Measurements from ENCODE around the gene MIDN. TPM values are rescaled to one million over a fixed set of nuclear protein-coding genes. Genes with fewer than 3 reads are reported as not detected.

MIDN gene
- total RNA-seq, 1 experiment from 2014 or later, result 8.7 TPM

DNA sequence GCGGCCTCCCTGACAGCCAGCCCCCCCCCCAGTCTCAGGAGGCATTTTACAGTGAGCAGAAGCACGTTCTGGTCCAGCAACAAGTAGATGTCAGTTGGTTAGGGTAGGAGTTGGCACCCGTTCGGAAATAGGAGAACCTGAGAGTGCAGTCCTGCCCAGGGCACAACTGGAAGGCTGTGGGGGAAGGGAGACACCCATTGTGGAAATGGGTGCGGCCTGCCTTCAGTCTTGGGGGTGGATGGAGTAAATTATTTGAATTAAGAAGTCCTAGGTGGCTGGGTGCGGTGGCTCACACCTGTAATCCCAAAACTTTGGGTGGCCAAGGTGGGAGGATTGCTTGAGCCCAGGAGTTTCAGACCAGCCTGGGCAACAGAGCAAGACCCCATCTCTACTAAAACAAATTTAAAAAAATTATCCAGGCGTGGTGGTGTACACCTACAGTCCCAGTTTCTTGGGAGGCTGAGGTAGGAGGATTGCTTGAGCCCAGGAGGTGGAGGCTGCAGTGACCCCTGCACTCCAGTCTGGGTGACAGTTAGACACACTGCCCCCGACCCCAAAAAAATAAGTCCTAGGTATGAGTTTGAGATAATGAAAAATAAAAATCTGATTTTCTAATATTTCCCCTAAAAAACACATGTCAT lies 21.9 kb downstream of the MIDN start:
- DNase-seq (ENCODE audit: low read depth), result no peak

DNA sequence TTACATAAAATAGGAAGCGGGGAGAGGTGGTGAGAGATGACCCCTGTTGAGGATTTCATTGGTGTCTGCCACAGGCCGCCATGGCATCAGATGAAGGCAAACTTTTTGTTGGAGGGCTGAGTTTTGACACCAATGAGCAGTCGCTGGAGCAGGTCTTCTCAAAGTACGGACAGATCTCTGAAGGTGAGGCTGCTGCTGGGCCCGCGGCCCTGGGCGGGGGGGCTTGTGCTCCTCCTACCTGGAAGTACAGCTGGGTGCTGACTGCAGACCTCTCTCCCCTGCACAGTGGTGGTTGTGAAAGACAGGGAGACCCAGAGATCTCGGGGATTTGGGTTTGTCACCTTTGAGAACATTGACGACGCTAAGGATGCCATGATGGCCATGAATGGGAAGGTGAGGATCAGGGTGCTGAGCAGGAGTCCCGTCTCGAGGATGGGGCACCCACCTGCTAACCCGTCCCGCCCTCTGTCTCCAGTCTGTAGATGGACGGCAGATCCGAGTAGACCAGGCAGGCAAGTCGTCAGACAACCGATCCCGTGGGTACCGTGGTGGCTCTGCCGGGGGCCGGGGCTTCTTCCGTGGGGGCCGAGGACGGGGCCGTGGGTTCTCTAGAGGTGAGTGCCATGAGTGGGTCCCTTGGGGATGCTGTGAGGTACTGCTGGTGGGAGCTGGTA lies 22.6 kb downstream of the MIDN start:
- DNase-seq (ENCODE audit: low read depth), result no peak

DNA sequence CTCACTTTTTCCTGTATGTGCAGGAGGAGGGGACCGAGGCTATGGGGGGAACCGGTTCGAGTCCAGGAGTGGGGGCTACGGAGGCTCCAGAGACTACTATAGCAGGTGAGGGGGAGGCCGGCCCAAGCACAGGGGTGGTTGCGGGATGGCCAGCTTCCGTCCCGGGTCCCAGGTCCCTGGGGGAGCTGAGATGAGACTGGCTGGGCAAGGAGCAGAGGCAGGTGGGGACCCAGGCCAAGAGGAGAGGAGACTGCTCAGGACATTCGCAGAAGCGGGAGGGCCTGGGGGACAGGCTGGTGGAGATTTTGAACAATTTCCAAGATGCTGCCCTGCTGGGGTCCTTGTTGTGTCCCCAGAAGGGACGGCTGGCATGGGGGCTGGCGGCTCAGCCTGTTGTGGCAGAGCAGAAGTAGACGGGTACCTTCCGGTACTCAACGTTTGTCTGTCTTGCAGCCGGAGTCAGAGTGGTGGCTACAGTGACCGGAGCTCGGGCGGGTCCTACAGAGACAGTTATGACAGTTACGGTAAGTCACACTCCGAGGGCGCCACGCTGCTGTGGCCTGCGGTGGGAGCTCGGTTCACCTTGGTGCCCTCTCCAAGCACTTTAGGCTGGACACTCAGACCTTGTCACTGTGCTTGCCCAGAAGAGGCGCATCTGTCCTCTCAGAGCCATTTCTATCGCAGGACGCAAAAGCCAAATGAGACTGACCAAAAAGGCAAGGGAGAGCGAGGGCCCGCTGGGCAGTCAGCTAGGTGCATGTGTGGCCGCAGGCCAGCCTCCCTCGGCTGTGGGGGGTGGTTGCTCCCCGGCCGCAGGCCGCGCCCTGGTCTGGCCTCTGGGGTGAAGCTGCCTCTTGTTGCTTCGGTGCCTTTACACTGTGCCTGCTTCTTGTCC lies 23.4 kb downstream of the MIDN start:
- no peak for DNase-seq (ENCODE audit: low read depth)

DNA sequence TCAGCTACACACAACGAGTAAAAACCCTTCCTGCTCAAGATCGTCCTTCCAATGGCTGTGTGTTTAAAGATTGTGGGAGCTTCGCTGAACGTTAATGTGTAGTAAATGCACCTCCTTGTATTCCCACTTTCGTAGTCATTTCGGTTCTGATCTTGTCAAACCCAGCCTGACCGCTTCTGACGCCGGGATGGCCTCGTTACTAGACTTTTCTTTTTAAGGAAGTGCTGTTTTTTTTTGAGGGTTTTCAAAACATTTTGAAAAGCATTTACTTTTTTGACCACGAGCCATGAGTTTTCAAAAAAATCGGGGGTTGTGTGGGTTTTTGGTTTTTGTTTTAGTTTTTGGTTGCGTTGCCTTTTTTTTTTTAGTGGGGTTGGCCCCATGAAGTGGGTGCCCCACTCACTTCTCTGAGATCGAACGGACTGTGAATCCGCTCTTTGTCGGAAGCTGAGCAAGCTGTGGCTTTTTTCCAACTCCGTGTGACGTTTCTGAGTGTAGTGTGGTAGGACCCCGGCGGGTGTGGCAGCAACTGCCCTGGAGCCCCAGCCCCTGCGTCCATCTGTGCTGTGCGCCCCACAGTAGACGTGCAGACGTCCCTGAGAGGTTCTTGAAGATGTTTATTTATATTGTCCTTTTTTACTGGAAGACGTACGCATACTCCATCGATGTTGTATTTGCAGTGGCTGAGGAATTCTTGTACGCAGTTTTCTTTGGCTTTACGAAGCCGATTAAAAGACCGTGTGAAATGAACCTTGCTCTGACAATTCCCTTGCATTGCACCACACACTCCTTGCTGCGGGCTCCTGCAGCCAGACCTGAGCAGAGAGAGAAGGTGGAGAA lies 24.3 kb downstream of the MIDN start:
- DNase-seq (ENCODE audit: low read depth), result no peak

DNA sequence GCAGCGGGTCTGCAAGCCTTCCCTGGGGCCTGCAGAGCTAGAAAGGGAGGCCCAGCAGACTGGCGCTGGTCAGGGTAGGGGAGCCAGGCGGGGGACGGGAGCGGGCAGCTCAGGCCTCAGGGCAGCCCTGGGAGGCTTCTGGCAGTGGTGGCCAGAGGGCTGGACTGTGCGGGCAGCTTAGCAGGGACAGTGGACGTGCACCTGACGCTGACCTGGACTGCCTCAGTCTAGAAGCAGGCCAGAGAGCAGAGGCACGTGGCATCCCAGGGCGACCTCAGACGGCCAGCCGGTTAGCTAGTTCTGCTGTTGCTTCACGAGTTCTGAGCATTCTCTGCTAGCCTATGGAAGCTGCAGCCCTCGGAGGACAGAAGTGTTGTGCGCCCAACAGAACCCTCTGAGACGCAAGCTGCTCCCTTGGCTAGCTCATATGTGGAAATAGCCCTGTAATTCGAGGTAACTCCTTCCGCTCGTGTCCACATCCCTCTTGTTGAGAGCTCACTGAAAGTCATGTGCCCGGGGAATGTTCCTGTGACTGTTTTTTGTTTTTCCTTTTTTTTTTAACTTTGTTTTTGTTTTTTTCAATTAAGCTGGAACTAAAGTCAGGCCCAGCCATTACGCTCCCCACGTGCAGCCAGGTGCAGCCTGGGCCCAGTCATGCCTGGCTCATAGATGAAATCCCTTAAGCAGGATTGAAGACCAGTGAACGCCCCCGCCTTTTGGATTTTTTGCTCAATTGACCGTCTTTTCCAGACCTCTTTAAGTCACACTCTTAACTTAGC lies 25.1 kb downstream of the MIDN start:
- no peak for DNase-seq (ENCODE audit: low read depth)

DNA sequence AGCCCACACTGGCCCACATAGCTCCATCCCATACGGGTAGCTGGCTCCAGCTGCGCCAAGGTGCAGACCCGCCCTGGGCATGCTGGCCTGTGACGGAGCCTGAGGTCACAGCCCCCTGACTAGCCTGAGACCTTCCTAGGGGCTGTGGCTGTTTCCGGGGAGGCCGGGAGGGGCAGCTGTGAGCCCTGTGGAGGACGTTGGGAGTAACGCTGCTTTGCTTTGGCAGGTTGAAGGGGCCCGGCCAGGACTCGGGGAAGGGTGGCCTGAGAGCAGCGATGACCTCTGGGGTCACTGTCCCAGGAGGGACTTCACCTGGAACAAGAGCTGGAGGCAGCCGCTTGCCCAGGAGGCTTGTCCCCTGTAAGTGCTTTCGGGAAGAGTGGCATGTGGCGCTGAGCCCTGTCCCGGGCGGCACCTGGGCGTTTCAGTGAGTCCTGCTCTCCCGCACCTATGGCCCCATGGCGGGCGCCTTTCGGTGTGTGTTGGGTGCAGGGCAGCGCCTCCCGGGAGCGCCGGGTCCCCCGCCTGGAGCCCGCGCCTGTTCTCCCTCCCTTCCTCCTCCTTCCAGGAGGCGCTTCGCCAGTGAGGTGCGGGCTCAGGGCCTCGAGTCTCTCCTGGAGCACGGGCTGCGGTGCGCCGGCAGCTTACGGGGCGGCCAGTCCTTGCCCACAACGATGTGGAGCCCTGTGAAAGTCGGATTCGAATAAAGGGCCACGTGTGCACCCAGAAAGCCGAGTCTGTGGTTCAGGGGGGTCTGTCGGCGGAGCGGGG lies 25.9 kb downstream of the MIDN start:
- DNase-seq (ENCODE audit: low read depth), result no peak

DNA sequence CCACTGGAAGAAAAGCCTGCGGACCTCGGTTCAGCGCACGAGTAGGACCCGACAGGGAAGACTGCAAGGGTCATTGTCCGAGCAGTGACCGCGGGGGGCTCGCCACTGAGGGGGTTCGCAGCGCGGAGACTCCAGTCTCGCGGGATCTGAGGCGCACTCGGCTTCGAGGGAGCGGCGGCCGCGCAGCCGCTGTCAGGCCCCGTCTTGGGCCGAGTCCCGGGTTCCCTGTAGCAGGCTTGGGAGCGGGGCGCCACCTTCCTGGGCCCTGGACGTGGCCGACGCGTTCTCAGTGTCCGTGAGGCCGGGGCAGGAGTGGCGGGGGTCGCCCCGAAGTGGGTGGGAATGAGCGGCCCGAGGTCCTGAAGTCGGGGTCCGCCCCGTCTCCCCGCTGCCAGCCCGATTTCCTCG lies 26.5 kb downstream of the MIDN start:
- no peak for DNase-seq (ENCODE audit: low read depth)

DNA sequence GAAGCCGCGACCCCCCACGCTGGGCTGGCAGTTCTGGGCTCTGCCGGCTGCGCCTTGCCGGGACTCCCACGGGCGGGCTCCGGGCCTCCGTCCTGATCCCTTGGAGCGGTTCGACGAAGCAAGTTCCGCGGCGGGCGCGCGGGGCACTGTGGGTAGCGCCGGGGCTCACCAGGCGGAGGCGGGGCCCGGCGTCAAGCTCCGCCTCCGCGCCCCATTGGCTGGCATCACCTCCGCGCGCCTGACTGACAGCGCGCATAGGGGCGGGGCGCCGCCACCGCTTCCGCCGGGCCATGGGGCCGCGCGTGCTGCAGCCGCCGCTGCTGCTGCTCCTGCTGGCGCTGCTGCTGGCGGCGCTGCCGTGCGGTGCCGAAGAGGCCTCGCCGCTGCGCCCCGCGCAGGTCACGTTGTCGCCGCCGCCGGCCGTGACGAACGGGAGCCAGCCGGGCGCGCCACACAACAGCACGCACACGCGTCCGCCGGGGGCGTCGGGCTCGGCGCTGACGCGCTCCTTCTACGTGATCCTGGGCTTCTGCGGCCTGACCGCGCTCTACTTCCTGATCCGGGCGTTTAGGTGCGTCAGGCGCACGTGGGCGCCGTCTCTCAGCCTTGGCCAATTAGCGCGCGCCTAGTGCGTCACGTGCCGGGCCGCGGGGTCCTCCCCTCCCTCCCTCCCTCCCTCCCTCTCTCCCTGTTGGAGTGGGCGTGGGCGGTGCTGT lies 27.0 kb downstream of the MIDN start, which contains the start of gene FAM174C:
TSS of gene FAM174C (plus strand) at position 271 of the 716 bp plus-strand sequence. CDS start at position 291, 20 bp downstream.
- DNase-seq (ENCODE audit: low read depth), result peak; percentile 99

DNA sequence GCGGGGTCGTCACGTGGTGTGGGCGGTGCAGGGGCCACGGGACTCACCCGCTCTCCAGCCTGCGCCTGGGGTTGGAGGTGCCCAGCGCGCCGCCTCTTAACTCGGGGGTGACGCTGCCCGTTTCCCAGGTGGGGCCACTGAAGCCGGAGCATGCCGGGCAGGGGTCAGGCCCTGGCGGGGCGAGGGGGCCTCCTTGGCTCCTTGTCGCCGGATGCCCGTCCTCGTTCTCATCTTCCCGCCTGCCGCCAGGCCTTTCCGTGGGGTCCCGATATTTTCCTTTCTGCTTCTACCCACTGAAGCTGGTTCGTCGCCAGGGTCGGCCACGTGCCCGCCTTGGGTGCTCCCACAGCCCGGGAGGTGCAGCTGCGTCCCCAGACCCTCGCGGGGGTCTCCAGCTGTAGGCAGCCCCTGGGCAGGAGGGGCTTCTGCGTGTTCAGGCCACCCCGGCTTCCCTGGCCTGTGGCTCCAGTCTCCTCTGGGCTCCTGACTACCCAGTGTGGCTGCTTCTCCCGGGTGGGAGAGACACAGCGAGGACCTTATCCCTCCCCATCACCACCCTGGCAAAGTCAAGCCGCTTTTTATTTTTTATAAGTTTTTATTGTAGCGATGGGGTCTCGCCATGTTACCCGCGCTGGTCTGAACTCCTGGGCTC lies 27.7 kb downstream of the MIDN start:
- DNase-seq (ENCODE audit: low read depth), result no peak

DNA sequence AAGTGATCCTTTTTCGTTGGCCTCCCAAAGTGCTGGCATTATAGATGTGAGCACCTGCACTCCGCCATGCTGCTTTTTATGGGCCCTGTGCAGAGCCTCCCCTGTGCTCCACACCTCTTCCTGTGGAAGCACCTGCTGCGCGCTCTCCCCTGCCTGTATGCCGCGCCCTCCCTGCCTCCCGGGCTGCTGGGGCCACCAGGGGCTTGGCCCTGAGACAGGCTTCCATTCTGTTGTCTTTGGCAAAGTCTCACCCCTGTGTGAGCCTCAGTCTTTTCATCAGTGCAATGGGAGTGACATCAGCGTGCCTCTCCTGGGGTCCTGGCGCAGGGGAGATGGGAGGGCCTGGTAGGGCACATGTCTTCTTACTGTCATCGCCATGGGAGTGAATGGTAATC lies 28.2 kb downstream of the MIDN start:
- peak; percentile 45 for DNase-seq (ENCODE audit: low read depth)

DNA sequence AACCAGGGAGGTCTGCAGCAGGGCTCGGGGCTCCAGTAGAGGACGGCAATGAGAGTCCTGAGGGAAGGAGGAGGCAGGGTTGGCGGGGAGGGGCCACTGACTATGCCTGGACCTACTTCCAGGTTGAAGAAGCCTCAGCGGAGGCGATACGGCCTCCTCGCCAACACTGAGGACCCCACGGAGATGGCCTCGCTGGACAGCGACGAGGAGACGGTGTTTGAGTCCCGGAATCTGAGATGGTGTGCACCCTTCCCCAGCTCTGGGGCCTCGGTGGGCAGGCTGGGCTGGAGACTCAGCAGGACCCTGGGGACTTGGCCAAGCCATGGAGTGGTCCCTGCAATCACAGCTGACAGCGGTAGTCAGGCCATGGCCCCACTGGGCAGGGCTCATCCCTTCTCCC lies 28.7 kb downstream of the MIDN start:
- no peak for DNase-seq (ENCODE audit: low read depth)

DNA sequence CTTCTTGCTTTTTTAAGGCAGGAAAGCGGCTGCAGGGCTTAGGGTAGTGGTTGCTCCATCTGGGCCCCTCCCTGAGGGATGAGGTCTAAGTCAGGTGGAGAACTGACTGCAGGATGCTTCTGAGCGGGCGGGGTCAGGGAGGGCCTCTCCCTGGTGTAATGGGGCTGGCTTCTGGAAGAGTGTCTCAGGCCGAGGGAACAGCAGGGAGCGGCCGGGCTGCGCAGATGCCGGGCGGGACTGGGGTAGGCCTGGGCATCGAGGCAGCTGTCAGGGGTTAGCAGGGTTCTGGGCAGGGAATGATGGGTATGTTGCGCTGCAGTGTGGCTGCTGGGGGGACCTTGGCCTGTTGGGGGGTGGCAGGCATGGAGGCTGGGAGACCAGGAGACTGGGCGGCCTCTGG lies 29.7 kb downstream of the MIDN start:
- no peak for DNase-seq (ENCODE audit: low read depth)

DNA sequence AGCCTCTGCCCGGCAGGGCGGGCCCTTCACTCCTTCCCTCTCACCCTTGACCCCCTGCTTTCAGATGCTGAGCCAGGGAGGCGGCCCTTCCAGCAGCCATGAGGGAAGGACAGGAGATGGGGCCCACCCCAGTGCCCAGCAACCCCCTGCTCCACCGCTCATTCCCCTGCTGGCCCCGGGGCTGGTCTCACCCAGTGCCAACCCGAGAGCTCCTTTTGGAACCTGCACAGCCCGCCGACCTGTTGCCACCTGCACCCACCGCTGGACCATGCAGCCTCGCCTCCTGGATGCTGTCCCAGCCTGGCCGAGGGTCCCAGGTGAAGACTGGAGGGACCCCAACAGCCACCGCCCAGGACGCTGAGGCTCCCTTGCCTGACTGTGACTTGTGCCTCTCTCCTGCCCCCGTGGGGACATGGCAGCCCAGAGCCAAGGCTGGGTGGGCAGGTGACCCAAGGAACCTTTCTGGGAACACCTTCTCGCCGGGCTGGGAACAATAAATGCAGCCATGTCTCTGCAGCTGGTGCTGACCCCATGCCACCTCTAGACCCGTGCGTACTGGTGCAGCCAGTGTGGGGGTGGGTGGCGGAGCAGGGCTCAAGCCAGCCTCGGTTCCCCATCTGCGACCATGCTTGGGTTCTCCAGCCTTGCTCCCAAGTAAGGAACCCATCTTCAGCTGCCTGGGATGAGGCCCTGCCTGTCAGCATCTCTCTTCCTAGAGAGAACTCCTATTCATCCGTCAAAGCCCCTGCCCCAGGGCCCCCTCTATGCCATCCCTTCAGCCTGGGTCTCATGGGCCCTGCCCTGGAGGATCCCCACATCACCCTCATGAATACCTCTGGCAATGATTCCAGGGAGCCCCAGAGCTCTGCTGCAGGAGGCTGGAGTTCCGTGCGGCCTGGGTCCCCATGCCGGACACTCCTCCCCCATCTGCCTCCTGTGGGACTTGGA lies 30.6 kb downstream of the MIDN start:
- DNase-seq (ENCODE audit: low read depth), result no peak

DNA sequence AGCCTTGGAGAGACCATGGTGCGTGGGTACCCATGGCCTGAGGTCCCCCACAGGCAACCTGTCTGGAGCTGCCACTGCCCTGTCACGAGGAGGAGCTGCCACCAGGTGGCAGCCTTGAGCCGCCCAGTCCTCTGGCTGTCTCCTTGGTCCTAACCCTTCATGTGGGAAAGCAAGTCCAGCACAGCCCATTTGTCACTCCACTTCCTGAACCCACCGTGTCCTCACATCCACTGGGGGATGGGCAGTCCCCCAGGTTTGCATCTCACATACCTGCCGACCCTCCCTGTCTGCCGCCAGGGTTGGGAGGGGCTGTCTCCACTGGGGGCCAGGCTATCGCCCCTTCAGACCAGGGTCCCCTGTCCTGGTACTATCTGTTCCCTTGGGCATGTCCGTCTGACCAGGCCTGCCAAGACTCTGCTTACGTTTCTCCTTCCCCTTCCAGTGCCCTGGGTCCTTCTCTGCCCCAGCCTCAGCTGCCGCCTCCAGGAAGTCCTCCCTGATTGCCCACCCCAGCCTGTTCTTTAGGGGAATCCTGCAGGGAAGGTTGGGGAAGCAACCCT lies 31.5 kb downstream of the MIDN start:
- peak; percentile 87 for DNase-seq (ENCODE audit: low read depth)

DNA sequence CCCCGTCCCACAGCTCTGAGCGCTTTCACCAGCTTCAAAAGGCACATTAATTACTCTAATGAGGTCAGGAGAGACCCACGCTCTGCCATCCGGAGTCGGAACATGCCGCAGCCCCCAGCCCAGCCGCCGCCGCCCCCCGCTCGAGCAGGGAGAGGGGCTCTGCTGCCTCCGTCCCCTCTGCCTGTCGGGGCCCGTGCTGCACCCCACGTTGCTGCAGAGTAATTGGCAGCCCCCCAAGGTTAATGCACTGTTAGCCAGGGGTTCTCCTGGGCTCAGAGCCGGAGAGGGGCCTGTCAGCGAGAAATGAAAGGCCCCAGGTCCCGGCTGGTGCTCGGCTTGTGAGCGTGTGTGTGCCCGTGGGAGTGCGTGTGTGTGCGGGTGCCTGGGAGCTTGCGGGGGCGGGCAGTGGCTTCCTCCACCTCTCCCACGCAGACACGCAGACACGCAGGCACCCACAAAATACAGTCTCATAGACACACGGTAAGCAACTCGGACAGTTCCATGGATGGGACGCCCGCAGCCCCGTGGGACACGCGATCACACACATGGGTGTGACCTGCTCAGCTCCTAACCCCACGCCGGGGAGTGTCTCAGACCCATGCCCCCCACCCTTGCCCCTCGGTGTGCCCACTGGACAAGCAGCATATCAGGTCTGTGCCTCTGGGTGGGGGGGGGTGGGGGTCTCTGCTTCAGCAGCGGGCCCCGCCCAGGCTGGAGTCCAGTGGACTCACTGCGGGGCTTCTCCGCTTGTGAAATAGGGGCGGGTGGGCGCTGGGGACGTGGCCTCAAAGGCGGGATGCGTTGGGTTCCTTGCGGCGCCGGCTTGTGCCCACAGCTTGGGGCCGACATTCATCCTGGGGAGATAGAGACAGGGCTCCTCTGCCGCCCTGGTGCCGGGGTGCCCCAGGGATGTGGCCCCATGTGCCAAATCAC lies 32.5 kb downstream of the MIDN start:
- no peak for DNase-seq (ENCODE audit: low read depth)

DNA sequence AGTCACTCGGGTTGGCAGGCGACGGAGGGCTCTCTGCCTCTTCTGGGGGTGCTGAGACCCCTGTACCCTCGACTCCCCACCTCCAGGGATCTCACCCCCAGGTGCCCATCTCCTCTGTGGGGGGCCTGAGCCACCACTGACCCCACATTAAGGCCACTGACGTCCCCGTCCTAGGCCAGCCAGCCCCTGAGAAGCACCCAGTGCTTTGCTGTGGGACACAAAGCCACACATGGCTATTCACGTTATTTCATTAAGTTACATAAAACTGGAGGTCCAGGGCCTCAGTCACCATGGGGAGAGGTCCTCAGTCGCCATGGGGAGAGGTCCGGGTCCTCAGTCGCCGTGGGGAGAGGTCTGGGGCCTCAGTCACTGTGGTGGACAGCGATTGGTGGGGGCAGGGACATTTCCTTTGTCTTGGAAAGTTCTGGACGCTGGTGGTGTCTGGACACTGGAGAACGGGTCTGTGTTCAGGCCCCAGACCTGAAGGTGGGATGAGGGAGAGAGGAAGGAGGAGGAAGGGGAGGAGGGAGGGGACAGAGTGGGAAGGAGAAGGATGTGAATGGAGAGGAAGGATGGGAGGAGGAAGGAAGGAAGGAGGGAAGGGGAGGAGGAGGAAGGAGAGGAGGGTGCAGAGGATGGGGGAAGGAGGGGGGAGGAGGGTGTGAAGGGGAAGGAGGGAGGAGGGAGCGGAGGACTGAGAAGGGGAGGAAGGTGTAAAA lies 33.3 kb downstream of the MIDN start:
- DNase-seq (ENCODE audit: low read depth), result no peak

Measured in Daoy (cell line).